ENCODE measurements around the gene ZNF300. TPM values are rescaled to one million over a fixed set of nuclear protein-coding genes. Genes with fewer than 3 reads are reported as not detected.

ZNF300 gene
- polyA plus RNA-seq, 1 of the 3 experiments (the other 2 are of a cell fraction): 3.5 TPM

DNA sequence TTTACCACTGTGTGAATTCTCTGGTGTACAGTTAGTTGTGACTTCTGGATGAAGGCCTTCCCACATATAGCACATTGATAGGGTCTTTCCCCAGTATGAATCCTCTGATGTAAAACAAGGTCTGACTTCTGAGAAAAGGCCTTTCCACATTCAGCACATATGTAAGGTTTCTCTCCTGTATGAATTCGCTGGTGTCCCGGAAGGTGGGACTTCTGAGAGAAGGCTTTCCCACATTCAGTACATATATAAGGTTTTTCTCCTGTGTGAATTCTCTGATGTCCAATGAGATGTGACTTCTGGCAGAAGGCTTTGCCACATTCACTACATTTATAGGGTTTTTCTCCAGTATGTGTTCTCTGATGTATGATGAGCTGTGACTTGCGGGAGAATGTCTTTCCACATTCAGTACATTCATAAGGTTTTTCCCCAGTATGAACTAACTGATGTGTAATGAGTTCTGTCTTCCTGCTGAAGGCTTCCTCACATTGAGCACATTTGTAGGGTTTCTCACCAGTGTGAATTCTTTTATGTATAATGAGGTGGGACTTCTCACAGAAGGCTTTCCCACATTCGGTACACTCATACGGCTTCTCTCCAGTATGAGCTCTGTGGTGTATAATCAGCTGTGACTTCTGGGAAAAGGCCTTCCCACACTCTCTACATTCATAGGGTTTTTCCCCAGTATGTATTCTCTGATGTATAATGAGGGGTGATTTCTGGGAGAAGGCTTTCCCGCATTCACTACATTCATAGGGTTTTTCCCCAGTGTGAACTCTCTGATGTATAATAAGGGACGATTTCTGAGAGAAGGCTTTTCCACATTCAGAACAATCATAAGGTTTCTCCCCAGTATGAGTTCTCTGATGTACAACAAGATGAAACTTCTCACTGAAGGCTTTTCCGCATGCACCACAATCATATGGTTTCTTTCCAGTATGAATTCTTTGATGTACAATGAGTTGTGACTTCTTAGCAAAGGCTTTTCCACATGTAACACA, 9.1 kb downstream of the ZNF300 start:
- 91% methylated on average over 8 of the region's 8 CpGs for WGBS (ENCODE audit: low lambda C conversion rate)

DNA sequence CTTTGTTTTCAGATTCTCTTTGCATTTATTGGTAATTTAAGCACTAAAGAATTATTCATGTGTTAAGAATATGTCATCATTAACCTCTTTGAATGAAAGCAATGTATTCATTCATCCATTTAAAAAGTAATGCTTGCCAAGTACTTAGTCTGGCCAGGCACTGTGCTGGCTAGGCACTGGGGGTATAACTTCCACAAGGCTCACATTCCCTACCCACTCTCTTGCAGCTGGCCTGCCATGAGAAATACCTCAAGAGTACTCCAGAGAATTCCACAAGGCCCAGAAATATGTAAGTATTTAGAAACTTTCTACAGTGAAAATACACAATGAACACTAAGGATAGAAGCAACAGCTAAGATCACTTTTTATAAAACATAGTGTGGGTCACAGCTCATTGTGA, 25.4 kb downstream of the ZNF300 start:
- H3K9ac ChIP-seq: no peak overlapping the region
- no peaks in the 10 kb centered on the region for H3K4me1 ChIP-seq (ENCODE audit: control insufficient read depth in 1 of 2, insufficient read depth in 2 of 2, low read depth in 1 of 2, low read length in 1 of 2)
- no peaks in the 10 kb centered on the region for H3K27me3 ChIP-seq (ENCODE audit: insufficient read depth)
- H2AFZ ChIP-seq (ENCODE audit: low read depth): no peak overlapping the region
- no peak for DNase-seq
- H3K9me2 ChIP-seq: no peaks in the 10 kb centered on the region
- no peaks in the 10 kb centered on the region for H3K36me3 ChIP-seq (replicated peaks in 1 of 2; ENCODE audit: control insufficient read depth in 1 of 2, insufficient read depth in 2 of 2, low read length in 1 of 2)
- TF ChIP-seq FOSL2 (IDR thresholded peaks at IDR 0.05; ENCODE audit: borderline replicate concordance, low read depth): no peak
- TF ChIP-seq, protein P1, sequence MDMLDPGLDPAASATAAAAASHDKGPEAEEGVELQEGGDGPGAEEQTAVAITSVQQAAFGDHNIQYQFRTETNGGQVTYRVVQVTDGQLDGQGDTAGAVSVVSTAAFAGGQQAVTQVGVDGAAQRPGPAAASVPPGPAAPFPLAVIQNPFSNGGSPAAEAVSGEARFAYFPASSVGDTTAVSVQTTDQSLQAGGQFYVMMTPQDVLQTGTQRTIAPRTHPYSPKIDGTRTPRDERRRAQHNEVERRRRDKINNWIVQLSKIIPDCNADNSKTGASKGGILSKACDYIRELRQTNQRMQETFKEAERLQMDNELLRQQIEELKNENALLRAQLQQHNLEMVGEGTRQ (IDR thresholded peaks at IDR 0.05; ENCODE audit: borderline replicate concordance, low read depth, low read length): no peak
- TF ChIP-seq MAX (IDR thresholded peaks at IDR 0.05; ENCODE audit: low read depth): no peak
- no peak for TF ChIP-seq SMC3 (IDR thresholded peaks at IDR 0.05; ENCODE audit: low read depth, low read length)
- TF ChIP-seq, protein P2, sequence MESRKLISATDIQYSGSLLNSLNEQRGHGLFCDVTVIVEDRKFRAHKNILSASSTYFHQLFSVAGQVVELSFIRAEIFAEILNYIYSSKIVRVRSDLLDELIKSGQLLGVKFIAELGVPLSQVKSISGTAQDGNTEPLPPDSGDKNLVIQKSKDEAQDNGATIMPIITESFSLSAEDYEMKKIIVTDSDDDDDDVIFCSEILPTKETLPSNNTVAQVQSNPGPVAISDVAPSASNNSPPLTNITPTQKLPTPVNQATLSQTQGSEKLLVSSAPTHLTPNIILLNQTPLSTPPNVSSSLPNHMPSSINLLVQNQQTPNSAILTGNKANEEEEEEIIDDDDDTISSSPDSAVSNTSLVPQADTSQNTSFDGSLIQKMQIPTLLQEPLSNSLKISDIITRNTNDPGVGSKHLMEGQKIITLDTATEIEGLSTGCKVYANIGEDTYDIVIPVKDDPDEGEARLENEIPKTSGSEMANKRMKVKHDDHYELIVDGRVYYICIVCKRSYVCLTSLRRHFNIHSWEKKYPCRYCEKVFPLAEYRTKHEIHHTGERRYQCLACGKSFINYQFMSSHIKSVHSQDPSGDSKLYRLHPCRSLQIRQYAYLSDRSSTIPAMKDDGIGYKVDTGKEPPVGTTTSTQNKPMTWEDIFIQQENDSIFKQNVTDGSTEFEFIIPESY (IDR thresholded peaks at IDR 0.05; ENCODE audit: borderline replicate concordance, low read depth): no peak
- no peak for TF ChIP-seq PBX3 (IDR thresholded peaks at IDR 0.05)
- TF ChIP-seq REST (IDR thresholded peaks at IDR 0.05; ENCODE audit: low read depth, low read length): no peak
- no peak for TF ChIP-seq ELF1 (IDR thresholded peaks at IDR 0.05)
- TF ChIP-seq TEAD4 (IDR thresholded peaks at IDR 0.05; ENCODE audit: borderline replicate concordance, insufficient read depth): no peak
- no peak for TF ChIP-seq TCF12 (IDR thresholded peaks at IDR 0.05)
- no peak for TF ChIP-seq GATA2 (CRISPR knock-in tag; IDR thresholded peaks at IDR 0.05)
- H3K27ac ChIP-seq (ENCODE audit: low read depth in 2 of 2, low read length in 1 of 2): no peak overlapping the region
- H3K79me2 ChIP-seq (ENCODE audit: insufficient read depth): no peaks in the 10 kb centered on the region
- no peaks in the 10 kb centered on the region for H3F3A ChIP-seq (replicated peaks; ENCODE audit: insufficient read depth)
- H3K4me2 ChIP-seq: no peak overlapping the region
- ChIA-PET POLR2A (no interaction called here), CTCF (no interaction called here)
- peaks cover 6% of the 10 kb centered on the region for H3K9me3 ChIP-seq
- no peaks in the 10 kb centered on the region for H4K20me1 ChIP-seq (ENCODE audit: insufficient read depth)
- H3K4me3 ChIP-seq (ENCODE audit: low read depth in 2 of 2, low read length in 1 of 2): no peak overlapping the region

More for the DNA sequence above, 9.1 kb downstream of the ZNF300 start:
- H3K27me3 ChIP-seq (ENCODE audit: insufficient read depth): no peaks in the 10 kb centered on the region
- no peak for TF ChIP-seq RFX5 (IDR thresholded peaks at IDR 0.05; ENCODE audit: low read length)
- H3K27ac ChIP-seq (ENCODE audit: low read depth in 2 of 2, low read length in 1 of 2): no peak overlapping the region
- no peak overlapping the region for H3K4me2 ChIP-seq
- H3K9me3 ChIP-seq: peaks cover 58% of the 10 kb centered on the region
- H3F3A ChIP-seq (replicated peaks; ENCODE audit: insufficient read depth): no peaks in the 10 kb centered on the region
- no peak overlapping the region for H3K9ac ChIP-seq
- H3K4me1 ChIP-seq (ENCODE audit: control insufficient read depth in 1 of 2, insufficient read depth in 2 of 2, low read depth in 1 of 2, low read length in 1 of 2): no peaks in the 10 kb centered on the region
- peak overlapping the region in 1 of 2 experiments; percentile 6; a peak in 1 of 4 replicates for H3K4me3 ChIP-seq (ENCODE audit: low read depth in 2 of 2, low read length in 1 of 2)
- H3K36me3 ChIP-seq (replicated peaks in 1 of 2; ENCODE audit: control insufficient read depth in 1 of 2, insufficient read depth in 2 of 2, low read length in 1 of 2): peaks cover 40 to 52% of the 10 kb centered on the region in 2 experiments
- POLR2A ChIA-PET: no interaction called here
- H2AFZ ChIP-seq (ENCODE audit: low read depth): no peak overlapping the region
- CTCF ChIA-PET: no interaction called here
- no peaks in the 10 kb centered on the region for H4K20me1 ChIP-seq (ENCODE audit: insufficient read depth)
- H3K79me2 ChIP-seq (ENCODE audit: insufficient read depth): no peaks in the 10 kb centered on the region
- no peak for DNase-seq
- H3K9me2 ChIP-seq: no peaks in the 10 kb centered on the region

All from SK-N-SH (cell line).